Measurements from ENCODE around the gene CFAP119. TPM values are rescaled to one million over a fixed set of nuclear protein-coding genes. Genes with fewer than 3 reads are reported as not detected.

CFAP119 gene
- total RNA-seq, 2 donors from 2014 or later = 5.9 to 7.8 TPM

DNA sequence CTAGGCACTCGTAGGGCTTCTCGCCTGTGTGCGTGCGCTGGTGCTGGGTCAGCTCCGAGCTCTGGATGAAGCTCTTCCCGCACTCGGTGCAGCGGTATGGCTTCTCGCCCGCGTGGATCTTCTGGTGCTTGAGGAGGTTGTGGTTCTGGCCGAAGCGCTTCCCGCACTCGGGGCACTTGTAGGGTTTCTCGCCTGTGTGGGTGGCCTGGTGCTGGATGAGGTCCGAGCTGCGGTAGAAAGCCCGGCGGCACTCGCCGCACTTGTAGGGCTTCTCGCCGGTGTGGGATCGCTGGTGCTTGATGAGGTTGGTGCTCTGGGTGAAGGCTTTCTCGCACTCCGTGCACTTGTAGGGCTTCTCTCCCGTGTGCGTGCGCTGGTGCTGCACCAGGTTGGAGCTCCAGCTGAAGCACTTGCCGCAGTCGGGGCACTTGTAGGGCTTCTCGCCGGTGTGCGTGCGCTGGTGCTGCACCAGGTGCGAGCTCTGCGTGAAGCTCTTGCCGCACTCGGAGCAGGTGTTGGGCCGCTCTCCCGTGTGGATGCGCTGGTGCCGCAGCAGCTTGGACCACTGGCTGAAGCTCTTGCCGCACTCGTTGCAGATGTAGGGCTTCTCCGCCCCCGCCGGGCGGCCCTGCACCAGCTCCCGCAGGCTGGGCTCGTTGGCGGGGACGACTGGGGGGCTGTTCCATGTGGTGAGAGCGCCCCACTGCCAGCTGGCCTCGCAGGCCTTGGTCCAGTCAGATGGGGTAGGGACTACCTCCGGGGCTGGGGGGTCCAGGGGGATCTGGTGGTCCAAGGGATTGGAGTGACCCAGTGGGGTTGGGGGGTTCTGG, 21.6 kb upstream of the CFAP119 start:
- ATAC-seq (no peak), DNase-seq (no peak)
- intact Hi-C loops (cut with DNase I, micrococcal nuclease) = no loop called here

DNA sequence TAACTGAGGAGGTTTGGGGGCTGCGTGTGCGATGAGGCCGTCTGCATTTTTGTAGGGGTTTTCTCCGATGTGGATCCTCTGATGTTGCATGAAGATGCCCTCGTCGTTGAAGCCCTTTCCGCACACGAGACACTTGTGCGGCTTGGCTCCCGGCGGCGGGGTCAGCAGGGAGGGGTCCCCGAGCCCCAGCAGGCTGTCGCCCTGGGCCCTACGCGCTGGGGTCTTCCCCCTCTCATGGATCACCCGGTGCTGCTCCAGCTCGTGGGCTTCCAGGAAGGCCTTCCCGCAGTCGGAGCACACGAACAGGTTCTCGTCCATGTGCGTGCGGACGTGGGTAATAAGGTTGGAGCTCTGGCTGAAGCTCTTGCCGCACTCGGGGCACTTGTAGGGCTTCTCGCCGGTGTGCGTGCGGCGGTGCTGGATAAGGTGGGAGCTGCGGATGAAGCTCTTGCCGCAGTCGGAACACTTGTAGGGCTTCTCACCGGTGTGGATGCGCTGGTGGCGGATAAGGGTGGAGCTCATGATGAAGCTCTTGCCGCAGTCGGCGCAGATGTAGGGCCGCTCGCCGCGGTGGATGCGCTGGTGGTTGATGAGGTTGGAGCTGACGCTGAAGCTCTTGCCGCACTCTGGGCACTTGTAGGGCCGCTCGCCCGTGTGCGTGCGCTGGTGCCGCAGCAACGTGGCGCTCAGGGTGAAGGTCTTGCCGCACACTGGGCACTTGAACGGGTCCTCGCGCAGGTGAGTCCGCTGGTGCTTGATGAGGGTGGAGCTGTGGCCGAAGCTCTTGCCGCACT, 20.8 kb upstream of the CFAP119 start:
- no peak for DNase-seq
- intact Hi-C loops (cut with DNase I, micrococcal nuclease) = no loop called here
- ATAC-seq = no peak

DNA sequence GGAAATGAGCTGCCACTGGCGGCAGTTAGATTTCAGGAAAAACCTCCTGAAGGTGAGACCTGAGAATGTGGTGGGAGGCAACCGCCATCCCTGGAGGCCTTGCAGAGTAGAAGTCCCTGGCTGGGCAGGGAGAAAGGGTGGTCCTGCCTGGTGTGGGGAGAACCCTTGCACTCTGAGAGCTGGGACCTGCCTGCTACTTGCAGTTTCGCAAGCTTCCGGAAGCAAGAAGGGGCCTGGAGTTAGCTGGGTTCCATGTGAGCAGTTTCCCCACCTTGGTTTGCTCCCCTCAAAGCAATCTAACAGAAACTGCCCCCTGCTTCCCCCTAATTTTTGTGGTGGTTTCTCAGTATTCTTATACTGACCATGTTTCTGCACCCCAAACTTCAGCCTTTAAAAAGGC, 18.7 kb upstream of the CFAP119 start:
- intact Hi-C loops (cut with DNase I, micrococcal nuclease) = no loop called here
- no peak for ATAC-seq
- no peak for DNase-seq

DNA sequence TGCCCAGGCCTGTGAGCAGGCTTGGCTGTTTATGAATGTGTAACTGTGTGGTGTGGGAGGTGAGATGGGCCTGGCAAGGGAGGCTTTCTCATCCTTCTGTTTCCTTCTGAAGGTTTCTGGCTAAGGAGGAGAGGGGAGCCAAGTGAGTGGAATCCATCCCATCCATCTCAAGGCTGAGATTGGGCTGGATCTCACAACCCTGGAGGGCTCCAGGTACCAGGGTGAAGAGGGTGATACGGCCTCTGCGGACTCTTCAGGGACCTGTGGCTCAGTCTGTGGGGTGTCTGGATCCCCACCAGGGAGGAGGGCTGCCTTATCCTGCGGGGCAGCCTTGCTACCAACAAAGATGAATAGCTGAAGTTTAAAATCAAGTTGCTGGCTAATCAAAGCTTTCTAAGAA, 18.2 kb upstream of the CFAP119 start:
- intact Hi-C loops (cut with DNase I, micrococcal nuclease) = no loop called here
- DNase-seq (no peak), ATAC-seq (no peak)

DNA sequence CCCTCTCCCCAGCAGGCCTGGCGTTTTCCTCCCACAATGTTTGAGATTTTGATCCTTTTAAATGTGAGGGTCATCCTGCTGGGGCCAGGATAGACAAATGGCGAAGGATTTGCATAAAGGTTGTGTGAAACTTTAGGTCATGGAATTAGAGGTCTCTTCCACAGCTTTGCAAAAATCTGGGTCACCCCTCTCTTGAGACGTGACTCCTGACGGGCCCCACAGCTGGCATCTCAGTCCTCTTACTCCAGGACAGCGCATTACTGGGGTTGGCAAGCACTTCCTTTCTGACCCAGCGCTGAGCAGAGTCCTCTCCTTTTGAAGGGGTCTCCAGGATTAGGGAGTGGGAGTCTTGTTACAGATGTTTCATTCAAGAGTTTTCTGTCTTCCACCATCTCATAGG, 17.7 kb upstream of the CFAP119 start:
- ATAC-seq (no peak), DNase-seq (no peak)
- intact Hi-C loops (cut with DNase I, micrococcal nuclease) = no loop called here

DNA sequence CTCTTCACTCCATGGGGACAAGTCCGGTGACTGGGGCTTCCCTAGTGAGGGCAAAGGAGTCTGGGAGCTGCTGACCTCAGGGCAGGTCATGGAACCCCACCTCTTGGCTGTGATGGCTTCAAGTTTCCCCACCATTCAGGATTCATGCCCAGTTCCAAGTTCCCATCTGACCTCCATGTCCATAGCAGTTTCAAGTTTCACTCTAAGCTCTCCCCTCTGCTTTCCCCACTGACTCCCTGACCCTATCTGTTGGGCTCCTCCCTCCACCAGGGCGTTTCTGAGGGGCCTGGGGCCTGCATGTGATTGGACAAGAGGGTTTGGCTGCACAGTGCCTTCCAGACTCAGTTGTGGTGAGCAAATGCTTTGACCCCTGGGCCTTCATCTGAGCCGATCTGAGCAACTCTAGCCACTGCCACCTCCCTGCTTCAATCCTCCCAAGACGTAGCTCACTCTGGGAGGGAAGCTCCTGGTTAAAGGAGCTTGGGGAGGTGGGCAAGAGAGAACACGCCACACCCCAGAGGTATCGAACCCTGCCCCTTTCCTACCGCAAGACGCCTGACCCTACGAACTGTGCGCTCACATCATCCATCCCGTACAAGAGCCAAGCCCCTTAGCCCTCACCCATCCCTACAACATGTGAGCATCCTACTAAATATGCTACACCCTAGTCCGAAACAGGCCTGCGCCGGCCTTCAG, 16.8 kb upstream of the CFAP119 start:
- ATAC-seq (no peak), DNase-seq (no peak)
- intact Hi-C loops (cut with DNase I, micrococcal nuclease) = no loop called here

DNA sequence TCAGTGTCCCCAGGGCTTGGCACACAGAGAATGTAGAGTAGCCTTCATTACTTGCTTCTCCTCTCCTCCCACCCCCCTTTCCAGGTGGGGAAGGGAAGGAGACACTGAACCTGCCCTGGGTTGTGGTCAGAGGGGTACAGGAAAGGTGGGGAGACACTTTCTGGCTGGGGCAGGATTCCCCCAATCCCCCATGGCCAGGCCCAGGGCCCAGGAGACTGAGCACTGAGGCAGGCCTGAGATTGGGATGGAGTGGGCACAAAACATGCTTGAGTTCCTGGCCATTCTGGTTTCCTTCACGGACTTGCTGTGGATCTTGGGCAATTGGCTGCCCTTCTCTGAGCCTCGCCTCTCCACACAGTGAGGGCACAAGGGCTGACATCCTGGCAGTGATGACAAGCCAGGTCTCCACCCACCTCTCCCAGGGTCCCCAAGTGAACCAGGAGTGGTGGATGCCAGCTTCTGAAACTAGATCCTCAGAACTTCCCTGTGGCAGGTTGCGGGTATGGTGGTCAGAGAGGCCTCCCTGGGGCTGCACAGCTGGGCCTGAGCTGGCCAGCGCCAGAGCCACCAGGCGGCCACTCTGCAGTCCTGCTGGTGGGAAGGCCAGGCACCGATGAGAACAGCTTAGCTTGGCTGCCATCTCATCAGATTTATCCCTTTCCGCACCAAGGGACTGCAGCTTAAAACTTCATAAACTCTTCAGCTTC, 15.9 kb upstream of the CFAP119 start:
- intact Hi-C loops (cut with DNase I, micrococcal nuclease) = no loop called here
- ATAC-seq (no peak), DNase-seq (no peak)

DNA sequence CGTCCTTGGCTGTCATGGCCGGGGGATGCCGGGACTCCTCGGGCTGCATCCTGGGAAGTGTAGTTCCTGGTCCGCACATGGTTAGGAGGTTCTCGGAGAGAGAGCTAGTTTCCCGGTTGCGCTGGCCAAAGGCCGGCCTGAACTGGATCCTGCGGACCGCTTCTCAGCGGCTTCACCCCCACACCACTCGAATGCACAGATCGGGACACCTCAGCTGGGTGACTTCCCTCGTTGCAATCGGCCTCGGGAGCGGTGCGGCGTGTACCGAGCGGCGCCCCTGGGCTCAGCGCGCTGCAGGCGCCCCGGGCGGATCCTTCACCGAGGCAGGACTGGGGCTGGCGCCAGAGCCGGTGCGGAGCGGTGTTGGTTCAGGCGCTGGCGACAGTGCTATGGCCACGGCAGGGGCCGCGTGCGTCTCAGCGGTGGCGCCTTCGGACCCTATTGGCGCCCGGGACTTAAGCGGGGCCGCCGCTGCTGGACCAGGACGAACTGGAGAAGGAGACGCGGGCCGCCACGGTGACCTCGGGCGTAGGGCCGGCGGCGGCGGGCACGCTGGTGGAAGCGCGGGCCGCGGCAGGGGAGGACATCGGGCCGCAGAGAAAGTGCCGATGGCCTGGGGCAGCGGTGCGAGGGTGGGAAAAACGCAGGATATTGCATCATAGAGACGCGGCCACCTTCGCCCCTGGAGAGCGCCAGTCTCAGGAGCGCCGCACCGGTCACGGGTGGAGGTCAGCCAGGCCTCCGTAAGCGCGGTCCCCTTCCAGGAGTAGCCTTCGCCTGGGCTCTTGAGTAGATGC, 13.7 kb upstream of the CFAP119 start:
- intact Hi-C loops (cut with DNase I, micrococcal nuclease) = no loop called here
- peak; percentile 85 to 88 for DNase-seq
- ATAC-seq = peak; percentile 81

DNA sequence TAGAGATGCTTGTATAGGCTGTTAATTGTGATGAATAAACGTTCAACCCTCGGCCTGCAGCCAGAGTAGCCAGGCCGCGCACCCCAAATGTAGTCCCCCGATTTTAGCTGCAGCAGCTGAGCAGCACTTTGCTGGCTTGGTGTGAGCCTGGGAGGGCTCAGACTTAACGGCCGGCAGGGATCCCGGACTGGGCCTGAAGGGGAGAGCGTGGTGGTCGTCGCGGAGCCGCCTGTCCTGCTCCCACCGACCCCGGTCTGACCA, 13.2 kb upstream of the CFAP119 start:
- ATAC-seq (no peak), DNase-seq (no peak)
- intact Hi-C loops (cut with DNase I, micrococcal nuclease) = no loop called here

DNA sequence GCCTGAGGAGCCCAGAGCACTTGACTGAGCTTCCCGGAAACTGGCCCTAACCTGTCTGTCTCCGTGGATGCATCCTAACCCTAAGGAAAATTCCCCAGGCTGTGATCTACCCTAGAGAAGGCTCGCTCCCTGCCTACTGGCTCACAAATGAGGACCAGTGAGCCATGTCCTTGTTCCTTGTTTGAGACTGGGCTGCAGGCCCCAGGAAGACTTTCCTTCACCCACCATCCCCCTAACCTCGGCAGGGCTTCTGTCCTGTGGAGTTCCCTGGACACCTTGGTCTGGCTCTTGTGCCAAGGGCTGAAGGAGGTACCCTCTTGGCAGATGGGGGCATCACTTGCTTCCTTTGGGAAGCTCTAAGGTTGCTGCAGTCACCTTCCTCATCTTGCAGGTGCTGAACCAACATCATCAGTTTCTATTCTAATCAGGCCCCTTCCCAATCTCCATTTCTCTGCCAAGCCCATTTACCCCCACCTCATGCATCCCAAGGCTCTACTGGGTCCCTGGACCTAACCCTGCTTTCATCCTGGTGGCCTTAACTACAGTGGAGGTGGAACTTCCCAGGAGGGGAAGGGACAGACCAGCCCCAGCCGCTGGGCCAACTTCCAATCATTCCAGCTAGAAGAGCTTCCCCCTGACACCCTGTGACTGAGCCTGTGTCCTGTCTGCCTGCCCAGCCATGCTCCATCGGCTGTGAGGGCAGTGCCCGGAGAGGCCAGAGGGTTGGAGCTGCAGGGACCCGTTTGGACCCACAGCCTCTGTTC, 12.7 kb upstream of the CFAP119 start:
- no peak for ATAC-seq

DNA sequence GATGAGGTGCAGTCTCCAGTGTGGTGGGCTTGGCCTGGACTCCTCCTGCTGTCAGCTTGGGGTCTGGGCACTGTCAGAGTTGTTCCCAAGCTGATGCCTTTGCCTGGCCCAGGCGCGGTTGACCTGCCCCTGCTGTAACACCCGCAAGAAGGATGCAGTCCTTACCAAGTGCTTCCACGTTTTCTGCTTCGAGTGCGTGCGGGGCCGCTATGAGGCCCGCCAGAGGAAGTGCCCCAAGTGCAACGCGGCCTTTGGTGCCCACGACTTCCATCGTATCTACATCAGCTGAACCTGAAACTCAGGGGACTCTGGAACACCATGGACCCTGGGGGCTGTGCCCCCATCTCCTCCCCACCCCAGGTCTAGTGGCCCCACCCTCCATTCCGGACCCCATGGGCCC, 12.0 kb upstream of the CFAP119 start:
- DNase-seq (no peak), ATAC-seq (no peak)
- intact Hi-C loops (cut with DNase I, micrococcal nuclease) = no loop called here

More for the DNA sequence above, 12.7 kb upstream of the CFAP119 start:
- DNase-seq = no peak
- intact Hi-C loops (cut with DNase I, micrococcal nuclease) = no loop called here

DNA sequence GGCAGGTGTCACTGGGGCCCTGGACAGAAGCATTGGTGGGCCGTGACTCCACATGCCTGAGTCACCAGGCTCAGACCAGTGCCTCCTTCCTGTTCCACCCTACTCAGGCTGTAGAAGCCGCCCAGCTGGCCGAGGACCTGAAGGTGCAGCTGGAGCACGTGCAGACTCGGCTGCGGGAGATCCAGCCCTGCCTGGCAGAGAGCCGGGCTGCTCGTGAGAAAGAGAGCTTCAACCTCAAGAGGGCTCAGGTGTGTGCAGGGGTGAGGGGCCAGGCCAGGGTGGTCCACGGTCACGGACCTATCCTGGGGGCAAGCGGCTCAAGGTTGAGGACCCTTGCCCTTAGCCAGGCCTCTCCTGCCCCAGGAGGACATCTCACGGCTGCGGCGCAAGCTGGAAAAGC, 9.9 kb upstream of the CFAP119 start:
- ATAC-seq = no peak
- intact Hi-C loops (cut with DNase I, micrococcal nuclease) = no loop called here
- no peak for DNase-seq

DNA sequence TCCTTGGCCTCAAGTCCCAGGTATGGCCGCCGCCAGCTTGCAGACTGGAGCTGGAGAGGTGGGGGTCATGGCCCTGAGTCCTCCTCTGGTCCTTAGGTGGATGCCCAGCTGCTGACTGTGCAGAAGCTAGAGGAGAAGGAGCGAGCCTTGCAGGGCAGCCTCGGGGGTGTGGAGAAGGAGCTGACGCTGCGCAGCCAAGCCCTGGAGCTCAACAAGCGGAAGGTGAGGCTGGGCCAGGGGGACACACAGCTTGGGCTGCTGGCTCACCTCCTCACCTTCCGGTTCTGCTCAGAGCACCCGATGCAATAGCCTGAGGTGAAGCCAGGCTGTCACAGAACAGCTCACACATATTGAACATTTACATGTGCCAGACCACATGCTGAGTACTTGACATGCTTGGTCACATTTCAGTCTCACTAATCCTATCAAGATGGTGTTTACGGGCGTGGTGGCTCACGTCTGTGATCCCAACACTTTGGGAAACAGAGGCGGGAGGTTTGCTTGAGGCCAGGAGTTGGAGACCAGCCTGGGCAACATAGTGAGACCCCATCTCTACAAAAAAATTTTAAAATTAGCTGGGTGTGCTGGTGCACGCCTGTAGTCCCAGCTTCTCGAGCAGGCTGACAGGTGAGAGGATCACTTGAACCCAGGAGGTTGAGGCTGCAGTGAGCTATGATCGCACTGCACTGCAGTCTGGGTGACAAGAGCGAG, 7.7 kb upstream of the CFAP119 start:
- no peak for DNase-seq
- ATAC-seq = no peak
- intact Hi-C loops (cut with DNase I, micrococcal nuclease) = no loop called here

DNA sequence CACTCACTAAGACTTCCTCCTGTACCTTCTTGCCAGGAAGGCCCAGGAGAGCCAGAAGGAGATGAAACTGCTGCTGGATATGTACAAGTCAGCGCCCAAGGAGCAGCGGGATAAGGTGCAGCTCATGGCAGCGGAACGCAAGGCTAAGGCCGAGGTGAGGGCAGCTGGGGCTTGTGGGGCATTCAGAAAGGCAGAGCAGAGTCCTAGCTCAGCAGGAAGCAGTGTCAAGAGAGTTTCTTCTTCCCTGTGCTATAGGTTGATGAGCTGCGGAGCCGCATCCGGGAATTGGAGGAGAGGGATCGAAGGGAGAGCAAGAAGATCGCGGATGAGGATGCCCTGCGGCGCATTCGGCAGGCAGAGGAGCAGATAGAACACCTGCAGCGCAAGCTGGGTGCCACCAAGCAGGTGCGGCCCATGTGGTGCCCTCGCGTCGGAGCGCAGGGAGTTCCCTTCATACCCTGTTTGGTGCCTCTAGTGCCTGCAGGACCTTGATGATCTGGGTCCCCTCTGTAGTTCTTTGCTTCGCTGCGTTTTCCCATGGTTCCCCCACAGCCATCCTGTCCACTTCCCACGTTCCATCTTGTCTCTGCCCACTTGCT, 6.8 kb upstream of the CFAP119 start:
- ATAC-seq (no peak), DNase-seq (no peak)
- intact Hi-C loops (cut with DNase I, micrococcal nuclease) = no loop called here

DNA sequence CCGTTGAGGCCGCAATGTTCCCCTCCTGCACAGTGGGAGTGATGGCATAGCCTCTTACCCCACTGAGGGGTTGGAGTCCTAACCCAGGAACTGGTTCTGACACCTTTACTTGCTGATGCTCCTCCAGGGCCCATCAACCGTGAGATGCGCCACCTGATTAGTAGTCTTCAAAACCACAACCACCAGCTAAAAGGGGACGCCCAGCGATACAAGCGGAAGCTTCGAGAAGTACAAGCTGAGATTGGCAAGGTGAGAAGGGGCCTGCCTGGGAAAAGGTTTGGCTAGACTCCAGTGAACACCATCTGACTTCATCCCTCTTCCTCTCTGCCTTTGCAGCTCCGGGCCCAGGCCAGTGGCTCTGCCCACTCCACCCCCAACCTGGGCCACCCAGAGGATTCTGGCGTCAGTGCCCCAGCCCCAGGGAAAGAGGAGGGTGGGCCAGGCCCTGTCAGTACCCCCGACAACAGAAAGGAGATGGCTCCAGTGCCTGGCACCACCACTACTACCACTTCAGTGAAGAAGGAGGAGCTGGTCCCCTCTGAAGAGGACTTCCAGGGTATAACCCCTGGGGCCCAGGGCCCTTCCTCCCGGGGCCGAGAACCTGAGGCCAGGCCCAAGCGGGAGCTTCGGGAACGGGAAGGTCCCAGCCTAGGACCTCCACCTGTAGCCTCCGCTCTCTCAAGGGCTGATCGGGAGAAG, 6.1 kb upstream of the CFAP119 start:
- intact Hi-C loops (cut with DNase I, micrococcal nuclease) = no loop called here
- DNase-seq (no peak), ATAC-seq (no peak)

DNA sequence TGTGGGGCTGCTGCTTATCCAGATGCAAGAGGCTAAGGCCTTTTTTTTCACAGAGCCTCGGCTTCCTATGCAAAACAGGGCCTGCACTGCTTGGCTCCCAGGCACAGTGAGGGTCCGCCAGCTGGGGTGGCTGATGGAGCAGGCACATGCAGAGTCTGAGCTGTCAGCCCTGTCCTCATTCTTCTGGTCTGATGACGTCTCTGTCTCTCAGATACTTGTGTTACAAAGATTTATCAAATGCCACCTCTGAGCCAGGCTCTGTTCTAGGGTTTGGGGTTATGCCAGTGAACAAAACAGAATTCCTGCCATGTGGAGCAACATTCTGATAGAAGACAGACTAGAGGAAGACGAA, 5.0 kb upstream of the CFAP119 start:
- no peak for DNase-seq
- intact Hi-C loops (cut with DNase I, micrococcal nuclease) = no loop called here
- no peak for ATAC-seq
